NCI-H128 (cell line): Measurements from ENCODE around the gene GLCE.
"Not testable (repeated sequence)": the region's sequence is repeated elsewhere in the genome, so short reads cannot be mapped to it uniquely, and the experiment has no call there.

ENCODE experiments used
- DNase-seq: peaks from one replicate; lab custom pipeline; 2025; ENCODE audit not compliant: unreplicated experiment; lab: John Stamatoyannopoulos, UW

GLCE gene

GRCh38 chr15:69158201-69158842 lies 2.1 kb upstream of the GLCE start:
- DNase-seq: no peak

- DNase-seq: no peak
Measured at GRCh38 chr15:69158843-69159240, 1.6 kb upstream of the GLCE start.

GRCh38 chr15:69159805-69160140 lies 662 bp upstream of the GLCE start:
- DNase-seq: no peak

- DNase-seq: no peak
Measured at GRCh38 chr15:69161079-69161877, 843 bp downstream of the GLCE start.

GRCh38 chr15:69161878-69162213 lies 1.4 kb downstream of the GLCE start:
- DNase-seq: no peak

GRCh38 chr15:69163141-69163669 lies 2.8 kb downstream of the GLCE start:
- DNase-seq: no peak

GRCh38 chr15:69164807-69165636 lies 4.6 kb downstream of the GLCE start:
- no peak for DNase-seq

GRCh38 chr15:69165637-69166025 lies 5.2 kb downstream of the GLCE start:
- no peak for DNase-seq

GRCh38 chr15:69167218-69167846 lies 6.9 kb downstream of the GLCE start:
- DNase-seq: no peak

- not testable (repeated sequence) for DNase-seq
Measured at GRCh38 chr15:69168361-69168760, 7.9 kb downstream of the GLCE start.

- not testable (repeated sequence) for DNase-seq
Measured at GRCh38 chr15:69169540-69169939, 9.1 kb downstream of the GLCE start.

- no peak for DNase-seq
Measured at GRCh38 chr15:69170597-69170996, 10.2 kb downstream of the GLCE start.

- no peak for DNase-seq
Measured at GRCh38 chr15:69172847-69173246, 12.4 kb downstream of the GLCE start.

- DNase-seq: no peak
Measured at GRCh38 chr15:69175536-69175935, 15.1 kb downstream of the GLCE start.

- no peak for DNase-seq
Measured at GRCh38 chr15:69181424-69181823, 21.0 kb downstream of the GLCE start.

- no peak for DNase-seq
Measured at GRCh38 chr15:69185216-69185615, 24.8 kb downstream of the GLCE start.

- no peak for DNase-seq
Measured at GRCh38 chr15:69185706-69186105, 25.3 kb downstream of the GLCE start.

GRCh38 chr15:69189157-69189556 lies 28.7 kb downstream of the GLCE start:
- no peak for DNase-seq

GRCh38 chr15:69190091-69190490 lies 29.7 kb downstream of the GLCE start:
- no peak for DNase-seq

GRCh38 chr15:69190504-69190903 lies 30.1 kb downstream of the GLCE start:
- DNase-seq: no peak
